Ectodermal cell (in vitro differentiated cells): ENCODE results near the gene MAML1. TPM values are rescaled to one million over a fixed set of nuclear protein-coding genes. Genes with fewer than 3 reads are reported as not detected.
A peak's percentile ranks its signal among the peaks of the same experiment; 100 is the strongest.
"Not testable (repeated sequence)": the region's sequence is repeated elsewhere in the genome, so short reads cannot be mapped to it uniquely, and the experiment has no call there.

Source experiments
- H3K27ac ChIP-seq: 2 replicates; pipeline ENCODE4 v1.7.0; 2013; ENCODE audit warnings: mild to moderate bottlenecking, low read depth, low read length; ENCODE audit not compliant: insufficient read depth, poor library complexity, severe bottlenecking
- H3K27me3 ChIP-seq: 2 replicates; pipeline ENCODE4 v1.7.0; 2013; ENCODE audit warnings: mild to moderate bottlenecking, low read length; ENCODE audit not compliant: insufficient read depth, control insufficient read depth, poor library complexity, severe bottlenecking
- H3K36me3 ChIP-seq: one replicate; pipeline ENCODE4 v1.7.0; 2013; ENCODE audit warnings: low read length; ENCODE audit not compliant: control insufficient read depth, insufficient read depth
- H3K4me1 ChIP-seq: one replicate; pipeline ENCODE4 v1.7.0; 2013; ENCODE audit warnings: low read length; ENCODE audit not compliant: control insufficient read depth, insufficient read depth
- H3K4me3 ChIP-seq: 2 replicates; pipeline ENCODE4 v1.7.0; 2013; ENCODE audit warnings: low read depth, low read length, control low read depth; ENCODE audit not compliant: insufficient read depth
- H3K9me3 ChIP-seq: 2 replicates; pipeline ENCODE4 v1.7.0; 2013; ENCODE audit warnings: mild to moderate bottlenecking, low read length, moderate library complexity; ENCODE audit not compliant: control insufficient read depth
- WGBS, 2 experiments: methylation state at CpG; one replicate each; pipeline ENCODE4 v1.1.7; 2013; ENCODE audit warnings: missing lambda C conversion rate in 2 of 2; 5-methylcytosine and 5-hydroxymethylcytosine counted together
- polyA plus RNA-seq, 4 experiments: library from polyadenylated mRNA; stranded (reverse); fragments of 50-300 nt; gene quantifications; one replicate each; pipeline ENCODE4 v1.2.3, GENCODE V29; 2013

The MAML1 gene
- polyA plus RNA-seq (2013, experiment 1 of 4), result 57.2 TPM
- polyA plus RNA-seq (2013, experiment 2 of 4), result 52.8 TPM
- polyA plus RNA-seq (2013, experiment 3 of 4), result 41.9 TPM
- 47.6 TPM for polyA plus RNA-seq (2013, experiment 4 of 4)

GRCh38 chr5:179732412-179732917 is at the start of gene MAML1:
Gene MAML1, plus strand, starts transcription at chr5:179732822. Its CDS starts 291 bp downstream, at chr5:179733113.
- Histone ChIP-seq H3K36me3 (peaks cover 24% of the 10 kb centered on the region), H3K4me3 (peak within 1 kb of the TSS; percentile 85), H3K27ac (peak within 1 kb of the TSS; percentile 84), H3K9me3 (no peaks in the 10 kb centered on the region), H3K4me1 (no peaks in the 10 kb centered on the region), H3K27me3 (no peaks in the 10 kb centered on the region)
- 1% methylated on average over 41 of the region's 41 CpGs for WGBS, 2 experiments

GRCh38 chr5:179689212-179689611 is 43.4 kb upstream of the MAML1 start:
- H3K4me3 ChIP-seq, H3K4me1 ChIP-seq, H3K36me3 ChIP-seq, H3K27ac ChIP-seq, H3K27me3 ChIP-seq, H3K9me3 ChIP-seq: not testable (repeated sequence)
- 82 to 88% methylated on average over 9 of the region's 9 CpGs for WGBS, 2 experiments

GRCh38 chr5:179694561-179694960 is 38.1 kb upstream of the MAML1 start:
- Histone ChIP-seq H3K36me3 (no peaks in the 10 kb centered on the region), H3K27ac (no peak overlapping the region), H3K9me3 (no peaks in the 10 kb centered on the region), H3K4me3 (no peak overlapping the region), H3K4me1 (no peaks in the 10 kb centered on the region), H3K27me3 (no peaks in the 10 kb centered on the region)
- WGBS, 2 experiments, result 96% methylated on average over 5 to 6 of the region's 6 CpGs

GRCh38 chr5:179696603-179697002 is 36.0 kb upstream of the MAML1 start:
- H3K4me1 ChIP-seq, result peaks cover 7% of the 10 kb centered on the region
- 97 to 98% methylated on average over 3 of the region's 3 CpGs for WGBS, 2 experiments
- no peak overlapping the region for H3K4me3 ChIP-seq
- H3K27me3 ChIP-seq, result no peaks in the 10 kb centered on the region
- no peaks in the 10 kb centered on the region for H3K9me3 ChIP-seq
- H3K36me3 ChIP-seq, result no peaks in the 10 kb centered on the region
- no peak overlapping the region for H3K27ac ChIP-seq

- WGBS, 2 experiments, result 86 to 98% methylated on average over 2 of the region's 2 CpGs
- Histone ChIP-seq H3K36me3 (peaks cover 4% of the 10 kb centered on the region), H3K27me3 (no peaks in the 10 kb centered on the region), H3K27ac (no peak overlapping the region), H3K4me1 (peaks cover 7% of the 10 kb centered on the region), H3K9me3 (no peaks in the 10 kb centered on the region), H3K4me3 (no peak overlapping the region)
Measured at GRCh38 chr5:179697108-179697507, 35.5 kb upstream of the MAML1 start.

GRCh38 chr5:179697543-179697942 is 35.1 kb upstream of the MAML1 start:
- 90 to 95% methylated on average over 14 to 15 of the region's 15 CpGs for WGBS, 2 experiments
- H3K27ac ChIP-seq, H3K4me1 ChIP-seq, H3K36me3 ChIP-seq, H3K27me3 ChIP-seq, H3K9me3 ChIP-seq: not testable (repeated sequence)
- H3K4me3 ChIP-seq, result peak overlapping the region; percentile 84

- Histone ChIP-seq H3K27me3 (no peaks in the 10 kb centered on the region), H3K4me3 (peak overlapping the region; percentile 84), H3K36me3 (peaks cover 15% of the 10 kb centered on the region), H3K27ac (peak overlapping the region; percentile 94), H3K9me3 (no peaks in the 10 kb centered on the region), H3K4me1 (peaks cover 7% of the 10 kb centered on the region)
- 3% methylated on average over 72 of the region's 72 CpGs for whole genome bisulfite sequencing, 2 experiments
Measured at GRCh38 chr5:179697993-179698934, 34.4 kb upstream of the MAML1 start.

- H3K4me1 ChIP-seq, result peaks cover 7% of the 10 kb centered on the region
- 0 to 1% methylated on average over 58 of the region's 58 CpGs for WGBS, 2 experiments
- no peaks in the 10 kb centered on the region for H3K27me3 ChIP-seq
Measured at GRCh38 chr5:179698935-179699615, 33.5 kb upstream of the MAML1 start, which contains the start of gene CANX. Gene CANX, plus strand, starts transcription at chr5:179698967. Its CDS starts 6,715 bp downstream, at chr5:179705682.

GRCh38 chr5:179699616-179700237 is 32.9 kb upstream of the MAML1 start:
- peaks cover 7% of the 10 kb centered on the region for H3K4me1 ChIP-seq
- WGBS, 2 experiments, result 14 to 18% methylated on average over 19 of the region's 19 CpGs
- H3K27ac ChIP-seq, result peak overlapping the region; percentile 88
- peak overlapping the region; percentile 84 for H3K4me3 ChIP-seq
- H3K9me3 ChIP-seq, result no peaks in the 10 kb centered on the region
- H3K36me3 ChIP-seq, result peaks cover 22% of the 10 kb centered on the region
- no peaks in the 10 kb centered on the region for H3K27me3 ChIP-seq

More at GRCh38 chr5:179698935-179699615, 33.5 kb upstream of the MAML1 start, which contains the start of gene CANX:
- Histone ChIP-seq H3K4me3 (peak within 1 kb of the TSS; percentile 84), H3K9me3 (no peaks in the 10 kb centered on the region), H3K27ac (peak within 1 kb of the TSS; percentile 94), H3K36me3 (peaks cover 20% of the 10 kb centered on the region)
